SU-DHL-6 (cell line): ENCODE results near the gene ECI1.

Experiments used
- EZH2phosphoT487 ChIP-seq: fragments of 200-600 bp; sonication (generic), shearing (Covaris generic); conservative IDR thresholded peaks from 2 replicates; pipeline ENCODE4 v1.6.1; 2018; ENCODE audit warnings: mild to moderate bottlenecking, antibody characterized with exemption, low read length, moderate library complexity, mixed read lengths
- TF ChIP-seq, protein P1 (sequence below): fragments of 200-600 bp; sonication (generic); IDR thresholded peaks from one replicate; pipeline ENCODE4 v1.5.1; 2017; ENCODE audit warnings: antibody characterized with exemption, mild to moderate bottlenecking, low read length, moderate library complexity; ENCODE audit not compliant: insufficient read depth, poor library complexity, severe bottlenecking

- TF ChIP-seq, protein P1, sequence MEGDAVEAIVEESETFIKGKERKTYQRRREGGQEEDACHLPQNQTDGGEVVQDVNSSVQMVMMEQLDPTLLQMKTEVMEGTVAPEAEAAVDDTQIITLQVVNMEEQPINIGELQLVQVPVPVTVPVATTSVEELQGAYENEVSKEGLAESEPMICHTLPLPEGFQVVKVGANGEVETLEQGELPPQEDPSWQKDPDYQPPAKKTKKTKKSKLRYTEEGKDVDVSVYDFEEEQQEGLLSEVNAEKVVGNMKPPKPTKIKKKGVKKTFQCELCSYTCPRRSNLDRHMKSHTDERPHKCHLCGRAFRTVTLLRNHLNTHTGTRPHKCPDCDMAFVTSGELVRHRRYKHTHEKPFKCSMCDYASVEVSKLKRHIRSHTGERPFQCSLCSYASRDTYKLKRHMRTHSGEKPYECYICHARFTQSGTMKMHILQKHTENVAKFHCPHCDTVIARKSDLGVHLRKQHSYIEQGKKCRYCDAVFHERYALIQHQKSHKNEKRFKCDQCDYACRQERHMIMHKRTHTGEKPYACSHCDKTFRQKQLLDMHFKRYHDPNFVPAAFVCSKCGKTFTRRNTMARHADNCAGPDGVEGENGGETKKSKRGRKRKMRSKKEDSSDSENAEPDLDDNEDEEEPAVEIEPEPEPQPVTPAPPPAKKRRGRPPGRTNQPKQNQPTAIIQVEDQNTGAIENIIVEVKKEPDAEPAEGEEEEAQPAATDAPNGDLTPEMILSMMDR = no peak
- TF ChIP-seq EZH2phosphoT487 = no peak
Observed at GRCh38 chr16:2226918-2227317, 24.5 kb downstream of the ECI1 start.
